Activated CD4-positive, CD25-positive, alpha-beta regulatory T cell (primary cell): ENCODE measurements around the gene NPAP1.
"Not testable (repeated sequence)": the region's sequence is repeated elsewhere in the genome, so short reads cannot be mapped to it uniquely, and the experiment has no call there.

Experiments
- DNase-seq, 4 experiments: peaks; one replicate each; lab custom pipeline; 2025; lab: John Stamatoyannopoulos, UW

The NPAP1 gene, protein sequence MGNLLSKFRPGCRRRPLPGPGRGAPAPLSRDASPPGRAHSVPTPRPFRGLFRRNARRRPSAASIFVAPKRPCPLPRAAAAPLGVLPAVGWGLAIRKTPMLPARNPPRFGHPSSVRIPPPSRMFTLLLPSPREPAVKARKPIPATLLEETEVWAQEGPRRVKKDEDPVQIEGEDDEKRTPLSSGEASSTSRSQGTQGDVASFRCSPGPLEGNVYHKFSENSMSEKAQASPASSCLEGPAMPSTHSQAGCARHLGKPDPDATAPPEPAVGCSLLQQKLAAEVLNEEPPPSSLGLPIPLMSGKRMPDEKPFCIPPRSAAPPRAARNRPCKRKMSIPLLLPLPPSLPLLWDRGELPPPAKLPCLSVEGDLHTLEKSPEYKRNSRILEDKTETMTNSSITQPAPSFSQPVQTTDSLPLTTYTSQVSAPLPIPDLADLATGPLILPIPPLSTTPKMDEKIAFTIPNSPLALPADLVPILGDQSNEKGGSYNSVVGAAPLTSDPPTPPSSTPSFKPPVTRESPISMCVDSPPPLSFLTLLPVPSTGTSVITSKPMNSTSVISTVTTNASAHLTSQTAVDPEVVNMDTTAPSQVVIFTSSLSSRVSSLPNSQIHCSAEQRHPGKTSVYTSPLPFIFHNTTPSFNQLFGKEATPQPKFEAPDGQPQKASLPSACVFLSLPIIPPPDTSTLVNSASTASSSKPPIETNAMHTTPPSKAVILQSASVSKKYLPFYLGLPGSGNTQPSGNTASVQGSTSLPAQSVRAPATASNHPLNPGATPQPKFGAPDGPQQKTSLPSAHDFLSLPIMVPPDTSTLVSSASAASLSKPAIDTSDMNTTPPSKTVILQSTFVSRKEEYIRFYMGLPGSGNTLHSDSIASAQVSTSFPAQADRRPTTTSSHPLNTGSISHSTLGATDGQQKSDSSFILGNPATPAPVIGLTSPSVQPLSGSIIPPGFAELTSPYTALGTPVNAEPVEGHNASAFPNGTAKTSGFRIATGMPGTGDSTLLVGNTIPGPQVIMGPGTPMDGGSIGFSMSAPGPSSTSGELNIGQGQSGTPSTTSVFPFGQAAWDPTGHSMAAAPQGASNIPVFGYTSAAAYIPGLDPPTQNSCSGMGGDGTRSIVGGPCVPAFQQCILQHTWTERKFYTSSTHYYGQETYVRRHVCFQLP

DNA sequence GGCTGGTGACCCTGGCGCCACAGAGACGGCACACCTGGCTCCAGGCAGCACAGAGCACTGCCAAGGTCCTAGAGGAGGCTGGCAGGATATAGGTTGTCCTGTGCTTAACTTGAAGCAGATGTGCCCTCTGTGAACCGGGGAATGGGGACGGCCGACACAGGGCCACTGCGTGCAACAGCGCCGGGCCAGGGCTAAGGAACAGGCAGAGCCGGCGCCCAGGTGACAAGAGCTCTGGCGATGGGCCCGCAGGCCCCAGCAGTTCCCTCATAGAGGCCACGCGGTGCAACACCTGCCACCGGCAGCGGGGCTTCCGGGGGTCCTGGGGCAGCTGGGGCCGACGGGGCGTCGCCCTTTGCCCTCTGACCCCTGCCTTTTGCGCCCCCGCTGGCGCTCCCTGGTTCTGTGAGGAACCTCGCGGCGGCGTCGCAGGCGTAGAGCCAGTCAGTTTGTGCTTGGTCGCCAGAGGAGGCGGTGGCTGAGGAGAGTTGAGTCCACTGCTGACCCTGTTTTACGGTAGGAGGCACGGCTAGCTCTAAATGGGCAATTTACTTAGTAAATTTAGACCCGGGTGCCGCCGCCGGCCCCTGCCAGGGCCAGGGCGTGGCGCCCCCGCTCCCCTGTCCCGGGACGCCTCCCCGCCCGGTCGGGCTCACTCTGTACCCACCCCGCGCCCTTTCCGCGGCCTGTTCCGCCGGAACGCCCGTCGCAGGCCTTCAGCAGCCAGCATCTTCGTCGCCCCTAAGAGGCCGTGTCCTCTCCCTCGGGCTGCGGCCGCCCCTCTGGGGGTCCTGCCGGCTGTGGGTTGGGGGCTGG, at the start of gene NPAP1:
TSS of gene NPAP1 (plus strand) at position 444 of the 813 bp plus-strand sequence. CDS start at position 537, 93 bp downstream.
- no peak for DNase-seq

DNA sequence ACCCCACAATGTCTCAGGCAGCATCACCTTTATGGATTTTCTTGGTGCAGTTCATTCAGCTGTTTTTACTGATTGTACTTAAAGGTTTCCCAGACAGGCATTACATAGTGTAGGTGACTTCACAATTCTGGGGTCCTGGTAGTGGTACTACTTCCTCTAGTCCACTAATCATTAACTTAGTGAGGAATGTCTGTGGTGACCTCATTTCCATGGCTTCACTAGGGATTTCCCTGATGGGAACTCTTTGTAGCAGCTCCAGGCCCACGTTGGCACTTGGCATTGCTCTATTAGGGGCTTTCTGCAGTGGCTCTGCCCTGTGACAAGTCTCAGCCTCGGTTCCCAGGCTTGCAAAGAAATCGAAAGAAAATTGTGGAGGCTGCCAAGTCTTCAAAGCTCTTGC, 48.1 kb upstream of the NPAP1 start:
- no peak for DNase-seq

DNA sequence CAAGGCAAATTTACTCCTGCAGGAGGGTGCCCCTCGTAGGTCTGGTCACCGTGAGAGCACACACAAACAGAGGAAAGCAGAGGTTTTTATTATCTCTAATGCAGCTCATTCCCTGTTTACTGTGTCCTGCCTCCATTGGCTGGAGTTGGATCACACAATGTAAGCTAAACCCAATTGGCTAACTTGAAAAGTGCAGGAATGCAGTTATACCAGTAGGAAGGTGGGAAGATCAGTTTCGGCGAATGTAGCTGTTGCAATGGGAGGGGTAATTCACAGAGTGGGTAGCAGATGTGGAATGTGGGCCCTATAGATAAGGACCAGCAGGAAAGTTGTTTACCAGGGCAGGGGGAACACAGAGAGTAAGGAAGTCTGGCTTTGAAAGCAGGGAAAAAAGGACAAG, 42.5 kb upstream of the NPAP1 start:
- no peak for DNase-seq

DNA sequence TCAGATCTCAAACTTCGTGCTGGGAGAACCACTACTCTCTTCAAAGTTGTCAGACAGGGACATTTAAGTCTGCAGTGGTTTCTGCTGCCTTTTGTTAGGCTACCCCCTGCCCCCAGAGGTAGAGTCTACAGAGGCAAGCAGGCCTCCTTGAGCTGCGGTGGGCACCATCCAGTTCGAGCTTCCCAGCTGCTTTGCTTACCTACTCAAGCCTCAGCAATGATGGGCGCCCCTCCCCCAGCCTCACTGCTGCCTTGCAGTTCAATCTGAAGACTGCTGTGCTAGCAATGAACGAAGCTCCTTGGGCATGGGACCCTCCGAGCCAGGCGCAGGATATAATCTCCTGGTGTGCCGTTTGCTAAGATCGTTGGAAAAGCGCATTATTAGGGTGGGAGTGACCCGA, 36.2 kb upstream of the NPAP1 start:
- not testable (repeated sequence) for DNase-seq

DNA sequence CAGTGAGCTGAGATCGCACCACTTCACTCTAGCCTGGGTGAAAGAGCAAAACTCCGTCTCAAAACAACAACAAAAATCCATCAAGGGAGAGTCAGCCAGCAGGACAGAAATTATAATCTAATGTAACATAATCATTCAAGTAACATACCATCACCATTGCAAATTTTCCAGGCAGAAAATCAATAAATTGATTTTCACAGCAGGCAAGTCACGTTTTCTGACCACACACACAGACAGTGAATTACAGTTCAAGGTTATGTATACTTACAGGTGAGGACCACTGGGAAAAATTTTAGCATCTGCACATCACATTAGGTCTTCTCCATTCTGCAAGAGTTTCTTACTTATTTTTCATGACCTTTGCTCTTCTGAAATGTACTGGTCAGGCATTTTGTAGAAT, 29.9 kb upstream of the NPAP1 start:
- DNase-seq, result no peak

DNA sequence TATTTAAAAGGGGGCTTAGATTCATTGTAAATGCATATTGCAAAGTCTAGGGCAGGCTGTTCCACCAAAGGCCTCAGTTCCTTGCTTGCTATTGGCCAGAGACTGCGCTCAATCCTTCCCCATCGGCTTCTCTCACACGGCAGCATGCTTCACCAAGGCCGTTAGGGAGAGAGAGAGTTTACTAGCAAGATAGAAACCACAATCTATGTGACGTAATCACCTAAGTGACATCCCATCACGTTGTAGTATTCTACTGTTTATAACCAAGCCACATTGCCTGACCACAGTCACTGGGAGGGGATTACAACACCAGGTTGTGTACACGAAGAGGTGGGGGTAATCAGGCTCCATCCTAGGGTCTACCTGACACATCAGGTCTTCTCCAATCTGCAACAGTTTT, 16.0 kb upstream of the NPAP1 start:
- no peak for DNase-seq

DNA sequence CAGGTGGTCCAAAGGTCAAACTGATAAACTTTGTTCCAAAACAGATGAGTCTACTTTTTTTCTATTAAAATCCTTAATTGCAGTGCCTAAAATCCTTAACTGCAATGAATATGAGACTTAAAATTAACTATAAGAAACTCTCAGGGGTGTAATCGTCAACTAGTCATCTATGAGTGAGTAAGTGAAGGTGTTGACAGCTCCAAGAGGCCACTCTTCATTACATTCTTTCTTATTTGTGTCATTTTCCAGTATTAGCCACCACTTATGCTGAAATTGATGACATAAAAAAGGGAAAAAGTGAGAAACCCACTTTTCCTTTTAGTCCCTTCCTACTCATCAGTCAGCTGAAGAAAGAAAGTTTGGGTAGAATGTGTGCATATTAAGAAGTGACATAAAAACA, 12.6 kb upstream of the NPAP1 start:
- DNase-seq, result no peak

DNA sequence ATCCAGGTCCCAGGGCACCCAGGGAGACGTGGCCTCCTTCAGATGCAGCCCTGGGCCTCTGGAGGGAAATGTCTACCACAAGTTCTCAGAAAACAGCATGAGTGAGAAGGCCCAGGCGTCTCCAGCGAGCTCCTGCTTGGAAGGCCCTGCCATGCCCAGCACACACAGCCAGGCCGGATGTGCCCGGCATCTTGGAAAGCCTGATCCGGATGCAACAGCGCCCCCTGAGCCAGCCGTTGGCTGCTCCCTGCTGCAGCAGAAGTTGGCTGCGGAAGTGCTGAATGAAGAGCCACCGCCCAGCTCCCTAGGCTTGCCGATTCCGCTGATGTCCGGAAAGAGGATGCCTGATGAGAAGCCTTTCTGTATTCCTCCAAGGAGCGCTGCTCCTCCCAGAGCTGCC, 856 bp downstream of the NPAP1 start:
- DNase-seq, result no peak

DNA sequence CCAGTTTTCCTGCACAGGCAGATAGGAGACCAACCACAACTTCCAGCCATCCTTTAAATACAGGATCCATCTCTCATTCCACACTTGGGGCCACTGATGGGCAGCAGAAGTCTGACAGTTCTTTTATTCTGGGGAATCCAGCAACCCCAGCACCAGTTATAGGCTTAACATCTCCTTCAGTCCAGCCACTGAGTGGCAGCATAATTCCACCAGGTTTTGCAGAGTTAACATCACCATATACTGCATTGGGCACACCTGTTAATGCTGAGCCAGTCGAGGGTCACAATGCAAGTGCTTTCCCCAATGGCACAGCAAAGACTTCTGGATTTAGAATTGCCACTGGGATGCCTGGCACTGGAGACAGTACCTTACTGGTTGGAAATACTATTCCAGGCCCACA, 2.9 kb downstream of the NPAP1 start:
- DNase-seq, result no peak

DNA sequence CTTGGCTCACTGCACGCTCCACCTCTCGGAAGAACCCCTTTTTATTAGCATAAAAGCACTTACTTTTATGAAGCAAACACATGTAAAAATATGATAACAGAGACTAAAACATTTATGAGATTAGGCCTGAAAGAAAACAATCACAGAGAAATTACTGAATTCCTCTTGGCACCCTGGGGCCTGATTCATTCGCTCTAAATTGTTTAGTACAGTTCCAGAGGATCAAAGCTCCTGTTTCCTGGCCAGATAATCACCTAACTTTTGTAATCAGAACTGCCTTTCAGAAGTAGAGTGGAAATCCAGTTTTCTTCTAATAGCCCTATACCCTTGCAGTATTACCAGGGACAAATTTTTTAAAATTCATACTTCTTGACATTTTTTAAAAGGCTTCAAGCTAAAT, 6.4 kb downstream of the NPAP1 start:
- DNase-seq, result no peak

DNA sequence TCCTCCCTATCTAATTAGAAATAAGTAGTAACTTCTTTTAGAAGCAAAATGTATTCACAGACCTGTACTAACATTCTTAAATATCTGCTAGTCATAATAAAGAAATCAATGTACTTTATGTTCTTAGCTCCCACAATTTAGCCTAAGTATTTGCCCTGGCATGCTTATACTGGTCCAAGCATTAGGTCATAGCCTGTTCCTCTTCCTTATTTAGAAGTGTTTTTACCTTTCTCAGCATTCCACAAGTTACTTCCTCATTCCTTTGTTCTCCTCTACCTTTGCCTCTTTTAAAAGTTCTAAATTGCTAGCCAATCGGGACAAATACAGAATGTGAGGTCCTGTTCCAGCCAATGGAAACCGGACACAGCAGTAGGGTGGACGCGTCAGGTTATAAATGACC, 7.3 kb downstream of the NPAP1 start:
- not testable (repeated sequence) for DNase-seq

DNA sequence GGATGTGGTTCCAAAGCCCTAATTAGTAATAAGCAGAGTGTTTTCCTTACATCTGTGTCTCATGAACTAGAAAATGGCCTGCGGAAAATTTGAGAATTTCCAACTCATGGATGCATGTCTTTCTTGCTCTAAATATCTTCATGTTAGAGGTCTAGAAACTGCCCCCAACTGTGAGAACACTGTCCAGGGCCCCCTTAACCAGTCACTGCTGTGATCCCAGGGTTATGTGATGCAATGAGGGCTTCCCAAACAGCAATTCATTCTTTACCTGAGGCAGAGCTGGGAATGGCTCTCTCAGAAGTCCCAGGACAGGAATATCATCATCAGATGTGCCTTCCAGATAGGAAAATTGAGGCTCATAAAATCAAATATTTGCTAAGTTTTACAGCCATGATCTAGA, 8.2 kb downstream of the NPAP1 start:
- DNase-seq, result no peak

DNA sequence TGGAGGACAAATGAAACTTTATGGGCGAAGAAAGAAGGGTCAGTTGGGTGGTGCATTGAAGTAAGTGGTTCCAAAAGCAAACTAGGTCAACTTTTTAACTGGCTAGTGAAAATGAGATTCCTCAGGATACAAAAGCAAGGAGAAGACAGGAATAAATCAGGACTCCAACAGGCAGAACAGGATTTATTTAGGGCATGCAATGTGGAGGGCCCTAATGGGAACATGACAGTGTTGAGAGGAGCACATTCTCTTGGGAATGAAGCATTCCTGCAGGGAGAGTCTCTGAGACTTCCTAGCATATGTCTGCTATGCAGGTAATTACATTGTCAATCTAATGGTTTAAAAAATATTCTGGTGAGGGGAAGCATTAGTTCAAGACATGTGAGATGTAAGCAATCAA, 8.7 kb downstream of the NPAP1 start:
- no peak for DNase-seq

DNA sequence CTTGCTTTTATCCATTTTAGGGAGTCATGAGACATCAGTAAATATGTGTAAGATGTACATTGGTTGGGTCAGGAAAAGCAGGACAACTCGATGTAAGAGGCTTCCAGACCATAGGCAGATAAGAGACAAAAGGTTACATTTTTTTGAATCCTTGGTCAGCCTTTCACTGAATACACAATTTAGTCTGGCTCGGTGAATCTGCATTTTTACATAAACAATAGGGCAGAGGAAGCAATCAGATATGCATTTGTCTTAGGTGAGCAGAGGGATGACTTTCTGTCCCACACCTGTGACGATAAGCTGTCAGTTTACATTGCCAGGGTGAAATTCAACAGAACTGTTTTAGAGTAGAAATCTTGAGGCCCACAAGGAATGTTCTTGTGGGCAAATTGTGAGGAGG, 20.6 kb downstream of the NPAP1 start:
- DNase-seq, result no peak

DNA sequence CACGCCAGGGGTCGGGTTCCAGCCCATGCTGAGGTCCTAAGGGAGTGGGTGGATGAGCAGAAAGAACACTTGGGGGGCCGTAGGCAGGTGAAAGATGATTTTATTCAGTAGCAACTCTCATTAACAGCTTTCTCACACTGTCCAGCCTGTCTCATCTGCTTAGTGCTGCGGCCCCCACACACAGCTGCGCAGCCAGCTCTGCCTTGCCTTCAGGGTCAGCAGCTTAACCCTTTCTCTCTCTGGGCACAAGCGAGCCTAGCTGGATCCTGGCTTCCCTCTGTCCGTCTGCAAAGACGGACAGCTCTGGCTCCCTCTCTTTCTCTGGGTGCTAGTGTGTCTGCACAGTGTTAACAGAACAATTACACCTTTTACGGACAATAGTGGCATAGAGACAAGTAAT, 21.3 kb downstream of the NPAP1 start:
- DNase-seq, result no peak

DNA sequence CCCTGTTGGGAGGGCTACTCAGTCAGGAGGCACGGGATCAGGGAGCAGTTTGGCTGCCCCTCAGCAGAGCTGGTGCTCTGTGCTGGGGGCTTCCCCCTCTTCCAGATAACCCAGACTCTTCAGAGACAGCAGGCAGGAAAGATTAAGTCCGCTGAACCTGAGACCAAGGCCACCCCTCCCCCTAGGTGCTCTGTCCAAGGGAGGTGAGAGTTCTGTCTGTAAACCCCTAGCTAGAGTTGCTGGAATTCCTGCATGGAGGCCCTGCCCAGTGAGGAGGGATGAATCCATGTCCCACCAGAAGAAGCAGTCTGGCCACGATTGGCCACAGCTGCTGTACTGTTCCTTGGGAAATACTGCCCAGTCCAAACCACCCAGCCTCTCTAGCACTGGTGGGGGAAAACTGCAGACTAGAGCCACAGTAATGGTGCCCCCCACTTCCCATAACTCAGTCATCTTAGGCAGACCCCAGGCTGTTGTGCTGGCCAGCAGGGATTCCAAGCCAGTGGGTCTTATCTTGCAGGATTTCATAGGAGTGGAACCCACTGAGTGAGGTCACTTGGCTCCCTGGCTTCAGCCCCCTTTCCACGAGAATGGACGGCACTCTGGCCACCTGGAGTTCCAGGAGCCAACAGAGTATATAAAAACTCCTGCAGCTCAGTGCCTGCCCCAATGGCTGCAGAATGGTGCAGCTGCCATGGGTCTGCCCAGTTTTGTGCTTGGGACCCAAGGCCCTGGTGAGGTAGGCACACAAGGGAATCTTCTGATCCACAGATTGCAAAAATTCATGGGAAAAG, 42.9 kb downstream of the NPAP1 start:
- DNase-seq, result no peak

DNA sequence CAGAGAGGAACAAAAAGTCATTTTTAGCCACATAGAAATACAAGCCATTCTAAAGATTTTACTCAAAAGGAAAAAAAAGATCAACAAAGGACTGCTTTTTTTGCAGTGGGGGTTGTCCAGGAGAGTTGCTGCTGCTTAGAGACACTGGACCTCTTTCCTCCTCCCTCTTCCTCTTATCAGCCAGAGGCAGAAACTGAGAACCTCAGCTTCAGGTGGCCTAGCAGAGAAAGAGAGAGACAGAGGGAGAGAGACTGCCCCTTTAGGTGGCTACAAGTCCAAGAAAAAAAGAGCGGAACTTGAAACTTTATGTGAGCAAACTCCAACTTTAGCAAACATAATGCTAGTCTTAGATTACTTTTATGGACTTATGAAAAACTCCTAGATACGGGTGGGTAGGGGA, 54.2 kb downstream of the NPAP1 start:
- no peak for DNase-seq
